Measurements from ENCODE around the gene ENO2. TPM values are rescaled to one million over a fixed set of nuclear protein-coding genes. Genes with fewer than 3 reads are reported as not detected.
A peak's percentile ranks its signal among the peaks of the same experiment; 100 is the strongest.

ENO2 gene
- total and polyA plus RNA-seq, 11 donors: 4.6 to 30.9 (median 11.6) TPM

- 89 to 90% (median 90%) methylated on average over 10 of the region's 10 CpGs for WGBS, 4 donors
- no peaks in the 10 kb centered on the region for H3K27me3 ChIP-seq
- TF ChIP-seq POLR2A (IDR thresholded peaks at IDR 0.05): no peak
- TF ChIP-seq, protein P1, sequence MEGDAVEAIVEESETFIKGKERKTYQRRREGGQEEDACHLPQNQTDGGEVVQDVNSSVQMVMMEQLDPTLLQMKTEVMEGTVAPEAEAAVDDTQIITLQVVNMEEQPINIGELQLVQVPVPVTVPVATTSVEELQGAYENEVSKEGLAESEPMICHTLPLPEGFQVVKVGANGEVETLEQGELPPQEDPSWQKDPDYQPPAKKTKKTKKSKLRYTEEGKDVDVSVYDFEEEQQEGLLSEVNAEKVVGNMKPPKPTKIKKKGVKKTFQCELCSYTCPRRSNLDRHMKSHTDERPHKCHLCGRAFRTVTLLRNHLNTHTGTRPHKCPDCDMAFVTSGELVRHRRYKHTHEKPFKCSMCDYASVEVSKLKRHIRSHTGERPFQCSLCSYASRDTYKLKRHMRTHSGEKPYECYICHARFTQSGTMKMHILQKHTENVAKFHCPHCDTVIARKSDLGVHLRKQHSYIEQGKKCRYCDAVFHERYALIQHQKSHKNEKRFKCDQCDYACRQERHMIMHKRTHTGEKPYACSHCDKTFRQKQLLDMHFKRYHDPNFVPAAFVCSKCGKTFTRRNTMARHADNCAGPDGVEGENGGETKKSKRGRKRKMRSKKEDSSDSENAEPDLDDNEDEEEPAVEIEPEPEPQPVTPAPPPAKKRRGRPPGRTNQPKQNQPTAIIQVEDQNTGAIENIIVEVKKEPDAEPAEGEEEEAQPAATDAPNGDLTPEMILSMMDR (IDR thresholded peaks at IDR 0.05): no peak
- no peaks in the 10 kb centered on the region for H3K9me3 ChIP-seq
- peaks cover 4 to 43% (median 31%) of the 10 kb centered on the region in 12 donors for H3K4me1 ChIP-seq
- H3K36me3 ChIP-seq: peaks cover 0 to 46% (median 40%) of the 10 kb centered on the region in 9 donors
- ATAC-seq (no peak), DNase-seq (peak in 1 of 5 donors; percentile 24)
- H3K27ac ChIP-seq: no peak overlapping the region
- no peak overlapping the region for H3K4me3 ChIP-seq
- intact Hi-C loops (cut with DNase I): loop anchor here in 5 of 10 donors (5.0 to 10.0 kb wide), 6 partner anchors 50 to 145 kb away; partner anchors contain the start of genes SPSB2 (in 2 of the 5), C1R (in 1 of the 5), LPCAT3 (in 1 of the 5) and TPI1 (in 1 of the 5)
Observed at GRCh38 chr12:6967651-6968100, 53.3 kb downstream of the ENO2 start.

GRCh38 chr12:6968426-6968825 is 54.0 kb downstream of the ENO2 start:
- H3K27ac ChIP-seq: no peak overlapping the region
- H3K4me3 ChIP-seq: no peak overlapping the region
- no peaks in the 10 kb centered on the region for H3K27me3 ChIP-seq
- H3K36me3 ChIP-seq: peaks cover 0 to 46% (median 40%) of the 10 kb centered on the region in 9 donors
- no peak for TF ChIP-seq POLR2A (IDR thresholded peaks at IDR 0.05)
- TF ChIP-seq, protein P1 (IDR thresholded peaks at IDR 0.05): no peak
- H3K4me1 ChIP-seq: peaks cover 4 to 40% (median 31%) of the 10 kb centered on the region in 12 donors
- ATAC-seq: no peak
- peak in 1 of 5 donors; percentile 16 for DNase-seq
- WGBS, 4 donors: 63 to 85% (median 82%) methylated on average over 7 to 9 of the region's 9 CpGs
- no peaks in the 10 kb centered on the region for H3K9me3 ChIP-seq
- intact Hi-C loops (cut with DNase I): loop anchor here in 5 of 10 donors (5.0 to 10.0 kb wide), 6 partner anchors 49 to 144 kb away; partner anchors contain the start of genes SPSB2 (in 2 of the 5), C1R (in 1 of the 5), LPCAT3 (in 1 of the 5) and TPI1 (in 1 of the 5)

DNA sequence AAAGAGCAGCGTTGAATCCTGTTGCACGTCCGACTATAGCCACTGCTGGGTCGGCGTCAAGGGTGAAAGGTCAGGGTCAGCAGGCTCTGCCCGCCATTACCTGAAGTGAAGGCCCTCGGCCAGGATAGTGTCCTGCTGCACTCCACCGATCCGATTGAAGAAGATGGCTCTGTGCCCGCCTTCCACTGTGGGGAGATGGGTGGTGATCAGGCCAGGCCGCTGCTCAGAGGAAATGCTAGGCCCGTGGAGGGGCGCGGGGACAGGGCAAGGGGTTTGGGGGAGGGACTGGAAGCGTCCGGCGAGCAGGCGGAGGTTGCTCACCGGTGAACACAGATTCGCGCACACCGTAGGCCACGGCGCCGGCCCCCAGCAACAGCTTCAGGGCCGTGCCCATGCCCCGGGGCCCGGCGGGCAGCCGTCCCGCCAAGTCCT is 55.7 kb downstream of the ENO2 start:
- DNase-seq: peak in 2 of 5 donors; percentile 51 to 58

More for the DNA sequence above, 55.7 kb downstream of the ENO2 start:
- ATAC-seq: peak in 3 of 4 donors; percentile 2 to 53 (median 41)
- Histone ChIP-seq H3K9me3 (no peaks in the 10 kb centered on the region), H3K4me1 (peaks cover 4 to 34% (median 26%) of the 10 kb centered on the region in 12 donors), H3K36me3 (peaks cover 0 to 56% (median 55%) of the 10 kb centered on the region in 9 donors), H3K27me3 (no peaks in the 10 kb centered on the region), H3K27ac (peak overlapping the region; percentile 89 to 98 (median 94)), H3K4me3 (peak overlapping the region; percentile 72 to 100 (median 86))
- intact Hi-C loops (cut with DNase I): loop anchor here in 3 of 10 donors (2.0 to 5.0 kb wide), 2 partner anchors 47 to 49 kb away; partner anchors contain the start of gene LPCAT3 (in 3 of the 3)
- TF ChIP-seq, protein P1 (IDR thresholded peaks at IDR 0.05): no peak
- TF ChIP-seq POLR2A (IDR thresholded peaks at IDR 0.05): no peak
- WGBS, 4 donors: 0 to 1% (median 0%) methylated on average over 10 to 31 of the region's 31 CpGs

MicroRNAs within 50 kb of the gene (microRNA counts, 767-probe panel; counts per million panel counts)
- microRNA hsa-miR-141-3p: 1,763 to 1,924 counts per million in 2 donors
- 71.6 to 758 counts per million in 2 donors for microRNA hsa-miR-200c-3p

Small RNA genes within 50 kb of the gene (microRNA-seq; reads per million reads assigned to microRNA genes)
- gene MIR141 (0 to 4.2 (median 1.1) reads per million in 4 donors), gene MIR200C (8.1 to 75.2 (median 36.2) reads per million in 4 donors)

Other genes with a start within 250 kb of the ENO2 start
- gene ZNF384, start 225.2 kb upstream of the ENO2 start, total RNA-seq: 10 to 100 TPM; 19.4 to 38.1 (median 25.2) TPM
- gene ZNF384, start 225.2 kb upstream of the ENO2 start, polyA plus RNA-seq: 10 to 100 TPM; 15.0 to 29.7 TPM
- under 1 TPM in 3 of 9 donors, not detected in 6; 0.11 to 0.32 (median 0.22) TPM for gene PIANP, start 213.8 kb upstream of the ENO2 start, total RNA-seq
- under 1 TPM; 0.15 to 0.28 TPM for gene PIANP, start 213.8 kb upstream of the ENO2 start, polyA plus RNA-seq
- gene COPS7A, start 190.5 kb upstream of the ENO2 start, total RNA-seq: 10 to 100 TPM; 56.7 to 96.4 (median 82.6) TPM
- 100 to 1,000 TPM in 1 of 2 donors, 10 to 100 TPM in 1; 54.1 to 108 TPM for gene COPS7A, start 190.5 kb upstream of the ENO2 start, polyA plus RNA-seq
- gene MLF2, start 161.4 kb upstream of the ENO2 start, total RNA-seq: 100 to 1,000 TPM; 126 to 207 (median 152) TPM
- 100 to 1,000 TPM; 136 to 231 TPM for gene MLF2, start 161.4 kb upstream of the ENO2 start, polyA plus RNA-seq
- 100 to 1,000 TPM in 5 of 9 donors, 10 to 100 TPM in 4; 72.9 to 227 (median 100) TPM for gene PTMS, start 148.2 kb upstream of the ENO2 start, total RNA-seq
- gene PTMS, start 148.2 kb upstream of the ENO2 start, polyA plus RNA-seq: 100 to 1,000 TPM; 274 to 331 TPM
- gene LAG3, start 142.1 kb upstream of the ENO2 start, total RNA-seq: 1 to 10 TPM in 2 of 9 donors, under 1 TPM in 3, not detected in 4; 0.10 to 1.5 (median 0.43) TPM
- under 1 TPM; 0.03 to 0.34 TPM for gene LAG3, start 142.1 kb upstream of the ENO2 start, polyA plus RNA-seq
- gene CD4, start 125.1 kb upstream of the ENO2 start, total RNA-seq: 10 to 100 TPM in 2 of 9 donors, 1 to 10 TPM in 7; 3.0 to 71.9 (median 5.4) TPM
- 1 to 10 TPM; 1.1 to 3.2 TPM for gene CD4, start 125.1 kb upstream of the ENO2 start, polyA plus RNA-seq
- gene GPR162, start 92.8 kb upstream of the ENO2 start, total RNA-seq: 1 to 10 TPM; 1.8 to 5.2 (median 2.9) TPM
- 1 to 10 TPM; 4.4 to 7.7 TPM for gene GPR162, start 92.8 kb upstream of the ENO2 start, polyA plus RNA-seq
- gene P3H3, start 86.2 kb upstream of the ENO2 start, total RNA-seq: 10 to 100 TPM in 7 of 9 donors, 1 to 10 TPM in 2; 4.2 to 26.7 (median 16.6) TPM
- gene P3H3, start 86.2 kb upstream of the ENO2 start, polyA plus RNA-seq: 10 to 100 TPM; 11.5 to 29.9 TPM
- gene GNB3, start 73.7 kb upstream of the ENO2 start, total RNA-seq: 10 to 100 TPM in 2 of 9 donors, 1 to 10 TPM in 6, under 1 TPM in 1; 0.64 to 12.4 (median 6.2) TPM
- gene GNB3, start 73.7 kb upstream of the ENO2 start, polyA plus RNA-seq: 1 to 10 TPM; 1.9 to 6.2 TPM
- 1 to 10 TPM in 1 of 9 donors, under 1 TPM in 7, not detected in 1; 0.44 to 8.3 (median 0.96) TPM for gene CDCA3, start 63.3 kb upstream of the ENO2 start, total RNA-seq
- under 1 TPM; 0.42 to 0.65 TPM for gene CDCA3, start 63.3 kb upstream of the ENO2 start, polyA plus RNA-seq
- gene USP5, start 62.4 kb upstream of the ENO2 start, total RNA-seq: 10 to 100 TPM; 42.0 to 96.8 (median 61.6) TPM
- gene USP5, start 62.4 kb upstream of the ENO2 start, polyA plus RNA-seq: 10 to 100 TPM; 23.4 to 52.8 TPM
- gene TPI1, start 47.0 kb upstream of the ENO2 start, total RNA-seq: 1,000 to 10,000 TPM in 1 of 9 donors, 100 to 1,000 TPM in 8; 600 to 1,024 (median 730) TPM
- 1,000 to 10,000 TPM in 1 of 2 donors, 100 to 1,000 TPM in 1; 648 to 1,605 TPM for gene TPI1, start 47.0 kb upstream of the ENO2 start, polyA plus RNA-seq
- 1 to 10 TPM; 2.3 to 6.6 (median 3.1) TPM for gene SPSB2, start 41.3 kb upstream of the ENO2 start, total RNA-seq
- 1 to 10 TPM; 4.4 to 4.6 TPM for gene SPSB2, start 41.3 kb upstream of the ENO2 start, polyA plus RNA-seq
- gene LRRC23, start 9.8 kb upstream of the ENO2 start, total RNA-seq: 10 to 100 TPM in 5 of 9 donors, 1 to 10 TPM in 4; 8.2 to 15.1 (median 10.3) TPM
- 10 to 100 TPM; 14.8 to 15.3 TPM for gene LRRC23, start 9.8 kb upstream of the ENO2 start, polyA plus RNA-seq
- gene ATN1, start 13.4 kb downstream of the ENO2 start, total RNA-seq: 10 to 100 TPM; 38.4 to 82.9 (median 67.2) TPM
- gene ATN1, start 13.4 kb downstream of the ENO2 start, polyA plus RNA-seq: 10 to 100 TPM; 61.3 to 65.6 TPM
- not detected for gene RNU7-1, start 29.2 kb downstream of the ENO2 start, total RNA-seq
- gene RNU7-1, start 29.2 kb downstream of the ENO2 start, polyA plus RNA-seq: not detected
- gene C12orf57, start 29.4 kb downstream of the ENO2 start, total RNA-seq: 100 to 1,000 TPM; 108 to 394 (median 167) TPM
- gene C12orf57, start 29.4 kb downstream of the ENO2 start, polyA plus RNA-seq: 100 to 1,000 TPM; 258 to 460 TPM
- gene PTPN6, start 36.8 kb downstream of the ENO2 start, total RNA-seq: 10 to 100 TPM in 2 of 9 donors, 1 to 10 TPM in 7; 3.5 to 63.2 (median 5.9) TPM
- gene PTPN6, start 36.8 kb downstream of the ENO2 start, polyA plus RNA-seq: 1 to 10 TPM; 6.6 to 6.7 TPM
- 100 to 1,000 TPM; 128 to 189 (median 152) TPM for gene PHB2, start 56.1 kb downstream of the ENO2 start, total RNA-seq
- gene PHB2, start 56.1 kb downstream of the ENO2 start, polyA plus RNA-seq: 100 to 1,000 TPM; 112 to 192 TPM
- 10 to 100 TPM; 24.2 to 43.1 (median 35.9) TPM for gene EMG1, start 56.3 kb downstream of the ENO2 start, total RNA-seq
- 10 to 100 TPM; 23.0 to 38.2 TPM for gene EMG1, start 56.3 kb downstream of the ENO2 start, polyA plus RNA-seq
- gene LPCAT3, start 103.9 kb downstream of the ENO2 start, total RNA-seq: 10 to 100 TPM; 19.9 to 66.3 (median 46.8) TPM
- 10 to 100 TPM; 26.9 to 43.4 TPM for gene LPCAT3, start 103.9 kb downstream of the ENO2 start, polyA plus RNA-seq
- 100 to 1,000 TPM in 2 of 9 donors, 10 to 100 TPM in 7; 31.9 to 247 (median 74.2) TPM for gene C1S, start 146.1 kb downstream of the ENO2 start, total RNA-seq
- 10 to 100 TPM; 30.1 to 36.4 TPM for gene C1S, start 146.1 kb downstream of the ENO2 start, polyA plus RNA-seq
- gene C1R, start 177.9 kb downstream of the ENO2 start, total RNA-seq: 100 to 1,000 TPM in 5 of 9 donors, 10 to 100 TPM in 4; 42.6 to 343 (median 107) TPM
- 10 to 100 TPM; 49.1 to 98.5 TPM for gene C1R, start 177.9 kb downstream of the ENO2 start, polyA plus RNA-seq
- gene C1RL, start 194.6 kb downstream of the ENO2 start, total RNA-seq: 10 to 100 TPM in 3 of 9 donors, 1 to 10 TPM in 6; 5.4 to 27.1 (median 7.9) TPM
- gene C1RL, start 194.6 kb downstream of the ENO2 start, polyA plus RNA-seq: 1 to 10 TPM; 7.9 to 9.8 TPM
- 1 to 10 TPM in 1 of 9 donors, under 1 TPM in 1, not detected in 7; 0.86 to 2.1 TPM for gene RBP5, start 214.3 kb downstream of the ENO2 start, total RNA-seq
- gene RBP5, start 214.3 kb downstream of the ENO2 start, polyA plus RNA-seq: under 1 TPM; 0.34 to 0.94 TPM
- 10 to 100 TPM in 2 of 9 donors, 1 to 10 TPM in 7; 3.3 to 18.7 (median 4.1) TPM for gene CLSTN3, start 215.8 kb downstream of the ENO2 start, total RNA-seq
- 1 to 10 TPM; 3.1 to 4.2 TPM for gene CLSTN3, start 215.8 kb downstream of the ENO2 start, polyA plus RNA-seq